Esophagus mucosa (tissue), 1 donor: ENCODE measurements around the gene TP53BP2. TPM values are rescaled to one million over a fixed set of nuclear protein-coding genes. Genes with fewer than 3 reads are reported as not detected.
A peak's percentile ranks its signal among the peaks of the same experiment; 100 is the strongest.
"Not testable (repeated sequence)": the region's sequence is repeated elsewhere in the genome, so short reads cannot be mapped to it uniquely, and the experiment has no call there.

Experiments used
- ATAC-seq: fragments of 200-7000 bp; cut with Tn5 transposase; one replicate; pipeline ENCODE4 v1.9.1; 2020
- total RNA-seq: library from RNA; stranded (reverse); gene quantifications from one replicate; pipeline ENCODE4 v1.2.4, GENCODE V29; 2023
- donor health status: DM: yes; HTN: yes; CAD: no.

TP53BP2 gene, protein sequence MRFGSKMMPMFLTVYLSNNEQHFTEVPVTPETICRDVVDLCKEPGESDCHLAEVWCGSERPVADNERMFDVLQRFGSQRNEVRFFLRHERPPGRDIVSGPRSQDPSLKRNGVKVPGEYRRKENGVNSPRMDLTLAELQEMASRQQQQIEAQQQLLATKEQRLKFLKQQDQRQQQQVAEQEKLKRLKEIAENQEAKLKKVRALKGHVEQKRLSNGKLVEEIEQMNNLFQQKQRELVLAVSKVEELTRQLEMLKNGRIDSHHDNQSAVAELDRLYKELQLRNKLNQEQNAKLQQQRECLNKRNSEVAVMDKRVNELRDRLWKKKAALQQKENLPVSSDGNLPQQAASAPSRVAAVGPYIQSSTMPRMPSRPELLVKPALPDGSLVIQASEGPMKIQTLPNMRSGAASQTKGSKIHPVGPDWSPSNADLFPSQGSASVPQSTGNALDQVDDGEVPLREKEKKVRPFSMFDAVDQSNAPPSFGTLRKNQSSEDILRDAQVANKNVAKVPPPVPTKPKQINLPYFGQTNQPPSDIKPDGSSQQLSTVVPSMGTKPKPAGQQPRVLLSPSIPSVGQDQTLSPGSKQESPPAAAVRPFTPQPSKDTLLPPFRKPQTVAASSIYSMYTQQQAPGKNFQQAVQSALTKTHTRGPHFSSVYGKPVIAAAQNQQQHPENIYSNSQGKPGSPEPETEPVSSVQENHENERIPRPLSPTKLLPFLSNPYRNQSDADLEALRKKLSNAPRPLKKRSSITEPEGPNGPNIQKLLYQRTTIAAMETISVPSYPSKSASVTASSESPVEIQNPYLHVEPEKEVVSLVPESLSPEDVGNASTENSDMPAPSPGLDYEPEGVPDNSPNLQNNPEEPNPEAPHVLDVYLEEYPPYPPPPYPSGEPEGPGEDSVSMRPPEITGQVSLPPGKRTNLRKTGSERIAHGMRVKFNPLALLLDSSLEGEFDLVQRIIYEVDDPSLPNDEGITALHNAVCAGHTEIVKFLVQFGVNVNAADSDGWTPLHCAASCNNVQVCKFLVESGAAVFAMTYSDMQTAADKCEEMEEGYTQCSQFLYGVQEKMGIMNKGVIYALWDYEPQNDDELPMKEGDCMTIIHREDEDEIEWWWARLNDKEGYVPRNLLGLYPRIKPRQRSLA
- total RNA-seq = 26.0 TPM

DNA sequence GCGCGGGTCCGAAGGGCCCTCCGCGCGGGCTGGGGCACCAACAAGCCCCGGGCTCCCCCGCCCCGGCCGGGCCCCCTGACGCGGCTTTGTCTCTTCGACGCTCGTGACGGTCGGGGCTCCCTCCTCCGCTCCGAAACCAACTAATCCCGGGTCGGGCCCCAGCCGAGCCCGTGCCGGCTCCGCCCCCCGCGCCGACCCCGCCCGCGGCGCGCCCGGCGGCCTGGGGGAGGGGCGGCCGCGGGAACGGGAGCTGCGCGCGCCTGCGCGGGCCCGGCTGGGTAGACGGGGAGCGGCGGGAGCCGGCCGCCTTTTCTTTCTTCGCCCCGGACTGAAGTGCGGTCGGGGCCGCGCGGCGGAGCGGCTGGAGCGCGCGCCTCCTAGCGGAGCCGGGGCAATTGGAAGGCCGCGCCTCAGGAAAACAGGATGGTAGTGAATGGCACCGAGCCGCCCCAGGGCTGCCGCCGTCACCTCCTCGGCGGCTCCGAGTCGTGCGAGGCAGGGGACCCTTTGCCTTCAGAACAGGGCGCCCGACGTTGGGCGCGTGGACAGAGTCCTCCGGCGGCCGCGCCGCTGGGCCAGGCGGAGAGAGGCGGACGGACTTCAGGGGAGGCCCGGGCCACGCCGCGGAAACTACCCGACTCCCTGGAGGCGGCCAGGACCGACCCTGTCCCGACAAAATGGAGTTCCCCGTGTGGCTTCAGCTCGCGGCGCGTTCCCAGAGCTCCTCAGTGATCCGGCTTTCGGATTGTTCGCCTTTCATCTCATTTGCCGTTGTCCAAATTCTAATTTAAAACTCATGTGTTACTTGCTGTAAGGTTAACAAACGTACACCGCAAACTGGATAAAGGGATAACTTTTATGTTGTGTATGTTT, at the start of gene TP53BP2:
TSS of gene TP53BP2 (minus strand) at position 138 of the 873 bp plus-strand sequence. CDS start 267 bp downstream, outside the sequence.
- ATAC-seq = peak; percentile 95

DNA sequence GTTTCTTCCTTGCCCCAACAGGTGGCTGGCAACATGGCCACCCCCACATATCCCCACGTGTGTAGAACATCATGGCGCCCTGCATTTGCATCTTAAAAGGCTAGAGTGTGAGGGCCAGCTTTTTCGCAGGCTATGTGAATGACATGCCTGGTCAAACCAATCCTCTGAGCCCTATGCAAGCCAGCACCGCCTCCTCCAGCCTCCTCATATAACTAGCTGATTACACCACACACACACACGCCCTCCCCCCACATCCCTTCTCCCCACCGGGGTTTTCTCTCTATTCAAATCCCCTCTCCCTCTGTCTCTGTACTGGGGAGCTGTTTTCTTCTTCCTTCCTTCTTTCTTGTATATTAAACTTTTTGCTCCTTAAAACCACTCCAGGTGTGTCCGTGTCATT, 44.7 kb upstream of the TP53BP2 start:
- not testable (repeated sequence) for ATAC-seq

DNA sequence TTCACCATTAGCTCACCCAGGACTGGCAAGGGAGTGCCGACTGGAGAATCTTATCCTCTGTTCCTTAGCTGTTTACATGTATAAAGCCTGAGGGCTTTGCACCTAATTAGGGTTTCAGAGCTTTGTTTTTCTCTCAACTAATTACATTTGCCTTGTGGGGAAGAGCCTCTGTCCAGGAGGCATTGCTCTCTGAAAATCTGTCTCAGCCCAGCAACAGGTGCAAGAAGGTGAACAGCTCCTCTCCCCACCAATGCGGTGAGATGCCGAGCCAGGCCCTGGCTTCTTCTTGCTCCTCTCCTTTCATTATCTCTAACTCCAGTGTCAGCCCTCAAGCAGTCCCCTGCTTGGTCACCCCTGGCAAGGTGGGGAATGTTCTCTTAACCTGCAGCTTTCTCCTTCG, 43.6 kb upstream of the TP53BP2 start:
- not testable (repeated sequence) for ATAC-seq

DNA sequence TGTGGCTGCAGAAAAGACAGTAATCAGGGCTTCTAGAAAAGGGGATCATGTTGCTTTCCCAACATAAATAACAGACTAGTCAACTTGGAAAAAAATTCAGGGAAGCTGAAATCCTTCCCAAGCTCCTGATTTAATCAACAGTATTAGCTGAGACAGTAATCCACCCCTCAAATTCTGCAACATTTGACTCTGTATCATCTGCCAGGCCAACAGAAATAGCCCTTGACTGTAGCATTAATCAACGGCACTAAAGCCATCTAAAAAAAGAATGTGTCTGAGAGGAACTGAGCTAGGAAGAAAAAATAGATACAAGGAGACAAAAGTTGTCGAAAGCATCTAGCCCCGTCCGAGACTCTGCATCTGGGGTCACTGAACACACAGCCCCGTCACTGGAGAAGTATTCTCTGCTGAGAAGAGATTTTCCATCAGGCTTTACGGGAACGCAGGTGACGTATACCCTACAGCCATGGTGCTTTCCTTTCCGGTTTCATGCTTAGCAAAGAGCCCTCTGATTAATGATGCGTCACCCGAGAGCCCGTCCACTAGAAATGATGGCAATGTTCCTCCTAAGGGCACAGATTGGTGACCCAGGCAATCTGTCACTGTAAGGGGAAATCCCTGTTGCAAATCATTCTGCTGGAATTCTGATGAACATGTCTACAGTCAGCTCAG, 42.1 kb upstream of the TP53BP2 start:
- ATAC-seq = peak; percentile 100

DNA sequence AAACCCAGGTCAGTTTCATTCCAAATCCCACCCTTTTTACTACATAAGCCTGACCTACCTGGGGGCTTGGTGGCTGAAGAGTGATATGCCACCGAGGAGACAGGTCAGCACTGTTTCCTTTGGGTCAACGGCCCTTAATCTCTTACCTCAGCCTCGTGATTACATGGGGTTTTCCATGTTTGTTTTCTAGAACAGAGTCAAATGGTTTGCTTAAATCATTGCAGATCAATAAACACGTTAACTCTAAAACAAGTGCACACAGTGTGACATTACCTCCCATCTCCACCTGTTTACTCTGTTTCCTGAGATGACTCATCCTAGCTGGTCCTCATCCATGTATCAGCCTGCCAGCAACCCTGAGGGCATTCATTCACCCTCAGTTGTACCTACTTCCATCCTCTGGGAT, 40.8 kb upstream of the TP53BP2 start:
- ATAC-seq = peak; percentile 69

DNA sequence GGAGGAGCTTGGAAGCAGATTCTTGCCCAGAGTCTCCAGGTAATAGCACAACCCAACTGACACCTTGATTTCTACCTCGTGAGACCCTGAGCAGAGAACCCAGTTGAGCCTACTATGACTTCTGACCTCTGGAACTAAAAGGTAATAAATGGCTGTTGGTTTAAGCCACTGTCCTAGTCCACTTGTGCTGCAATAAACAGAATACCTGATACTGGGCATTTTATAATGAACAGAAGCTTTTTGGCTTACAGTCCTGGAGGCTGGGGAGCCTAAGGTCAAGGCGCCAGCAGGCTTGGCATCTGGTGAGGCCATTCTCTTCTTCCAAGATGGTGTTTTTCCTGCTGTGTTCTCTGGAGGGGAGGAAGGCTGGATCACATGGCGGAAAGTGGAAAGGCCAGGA, 39.9 kb upstream of the TP53BP2 start:
- no peak for ATAC-seq

DNA sequence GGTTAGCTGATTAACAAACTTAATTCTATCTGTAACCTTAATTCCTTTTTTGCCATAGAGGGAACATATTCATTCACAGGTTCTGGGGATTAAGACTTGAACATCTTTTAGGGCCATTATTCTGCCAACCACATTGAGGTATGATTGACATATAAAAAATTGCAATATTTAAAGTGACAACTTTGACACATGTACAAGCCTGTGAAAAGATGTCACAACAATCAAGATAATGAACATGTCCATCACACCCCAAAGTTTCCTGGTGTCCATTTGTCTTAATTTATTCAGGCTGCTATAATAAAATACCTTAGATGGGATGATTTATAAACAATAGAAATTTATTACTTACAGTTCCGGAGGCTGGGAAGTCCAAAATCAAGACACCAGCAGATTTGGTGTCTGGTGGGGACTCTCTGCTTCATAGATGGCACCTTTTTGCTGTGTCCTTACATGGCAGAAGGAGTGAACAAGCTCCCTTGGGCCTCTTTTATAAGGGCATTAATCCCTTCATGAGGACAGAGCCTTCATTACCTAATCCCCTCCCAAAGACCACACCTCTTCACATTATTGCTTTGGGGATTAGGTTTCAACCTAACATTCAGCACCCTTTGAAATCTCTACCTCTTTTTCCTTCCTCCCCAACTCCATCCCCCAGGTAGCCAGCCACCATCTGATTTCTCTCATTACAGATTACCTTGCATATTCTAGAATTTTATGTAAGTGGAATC, 33.0 kb upstream of the TP53BP2 start:
- ATAC-seq = no peak

DNA sequence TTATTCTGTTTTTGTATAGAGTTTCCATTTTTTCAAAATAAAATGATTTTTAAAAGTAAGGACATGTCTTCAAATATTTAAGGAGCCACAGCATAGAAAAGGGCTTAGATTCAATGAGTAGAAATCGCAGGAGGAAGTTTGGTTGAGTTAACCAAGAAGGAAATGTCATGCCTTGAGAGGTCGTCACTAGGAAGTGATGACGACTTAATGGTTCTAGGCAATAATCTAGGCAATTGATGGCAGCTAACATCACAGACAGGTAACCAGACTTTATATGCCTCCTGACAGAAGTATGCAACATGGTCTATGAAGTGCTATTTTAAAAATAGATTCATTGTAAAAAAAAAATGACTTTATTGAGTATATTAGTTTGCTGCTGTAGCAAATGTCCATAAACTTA, 32.1 kb upstream of the TP53BP2 start:
- no peak for ATAC-seq

DNA sequence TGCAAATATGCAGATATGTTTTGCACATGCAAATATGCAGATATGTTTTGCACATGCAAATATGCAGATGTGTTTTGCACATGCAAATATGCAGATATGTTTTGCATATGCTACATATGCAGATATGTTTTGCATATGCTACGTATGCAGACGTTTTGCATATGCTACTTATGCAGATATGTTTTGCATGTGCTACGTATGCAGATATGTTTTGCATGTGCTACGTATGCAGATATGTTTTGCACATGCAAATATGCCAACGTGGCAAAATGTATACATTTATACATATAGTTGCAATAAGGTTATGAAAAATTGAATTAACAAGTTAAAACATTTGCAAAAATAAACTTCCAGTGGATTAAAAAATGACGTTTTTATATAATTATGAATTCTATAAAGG, 30.8 kb upstream of the TP53BP2 start:
- ATAC-seq = no peak

DNA sequence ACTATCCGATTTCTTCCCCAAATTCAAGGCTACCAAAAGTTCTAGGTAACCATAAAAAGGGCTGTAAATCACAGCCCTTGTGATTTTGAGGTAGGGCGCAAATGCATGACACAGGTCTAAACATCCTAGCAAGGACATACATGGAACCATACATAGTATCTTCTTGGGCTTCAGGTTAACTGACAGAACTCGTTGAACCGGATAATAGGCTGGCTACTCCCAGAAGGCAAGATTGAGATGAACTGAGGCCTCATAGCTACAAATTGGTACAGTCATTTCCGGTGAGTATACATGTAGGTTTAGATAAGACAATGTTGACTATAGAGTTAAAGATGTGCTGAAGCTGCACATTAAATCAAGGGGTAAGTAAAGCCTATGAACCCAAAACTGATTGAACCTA, 27.3 kb upstream of the TP53BP2 start:
- peak; percentile 90 for ATAC-seq

DNA sequence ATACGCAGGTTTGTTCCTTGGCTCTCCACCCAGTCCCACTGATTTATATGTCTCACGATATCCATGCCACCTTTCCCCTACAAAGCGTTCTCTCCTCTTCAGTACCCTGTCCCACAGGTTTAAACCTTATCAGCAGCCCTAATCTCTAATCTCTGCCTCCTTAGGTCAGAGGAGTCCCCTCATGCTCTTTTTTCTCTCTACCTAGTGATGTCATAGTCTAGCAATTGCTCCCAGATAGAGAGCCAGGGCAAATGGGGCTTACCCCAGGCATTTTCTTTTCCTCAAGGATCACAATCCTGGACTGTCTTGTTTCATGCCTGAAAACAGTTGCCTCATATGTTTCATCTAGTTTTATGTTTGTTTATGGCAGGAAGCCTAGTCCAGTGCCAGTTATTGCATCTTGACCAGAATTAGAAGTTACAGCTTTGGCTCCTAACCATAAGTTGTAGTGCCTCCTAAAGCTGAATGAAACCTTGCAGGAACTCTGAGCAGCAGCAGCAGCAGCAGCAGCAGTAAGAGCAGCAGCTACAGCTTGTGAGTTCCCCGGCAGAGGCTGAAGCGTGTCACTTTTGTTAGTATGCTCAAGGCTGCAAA, 26.7 kb upstream of the TP53BP2 start:
- ATAC-seq = no peak

DNA sequence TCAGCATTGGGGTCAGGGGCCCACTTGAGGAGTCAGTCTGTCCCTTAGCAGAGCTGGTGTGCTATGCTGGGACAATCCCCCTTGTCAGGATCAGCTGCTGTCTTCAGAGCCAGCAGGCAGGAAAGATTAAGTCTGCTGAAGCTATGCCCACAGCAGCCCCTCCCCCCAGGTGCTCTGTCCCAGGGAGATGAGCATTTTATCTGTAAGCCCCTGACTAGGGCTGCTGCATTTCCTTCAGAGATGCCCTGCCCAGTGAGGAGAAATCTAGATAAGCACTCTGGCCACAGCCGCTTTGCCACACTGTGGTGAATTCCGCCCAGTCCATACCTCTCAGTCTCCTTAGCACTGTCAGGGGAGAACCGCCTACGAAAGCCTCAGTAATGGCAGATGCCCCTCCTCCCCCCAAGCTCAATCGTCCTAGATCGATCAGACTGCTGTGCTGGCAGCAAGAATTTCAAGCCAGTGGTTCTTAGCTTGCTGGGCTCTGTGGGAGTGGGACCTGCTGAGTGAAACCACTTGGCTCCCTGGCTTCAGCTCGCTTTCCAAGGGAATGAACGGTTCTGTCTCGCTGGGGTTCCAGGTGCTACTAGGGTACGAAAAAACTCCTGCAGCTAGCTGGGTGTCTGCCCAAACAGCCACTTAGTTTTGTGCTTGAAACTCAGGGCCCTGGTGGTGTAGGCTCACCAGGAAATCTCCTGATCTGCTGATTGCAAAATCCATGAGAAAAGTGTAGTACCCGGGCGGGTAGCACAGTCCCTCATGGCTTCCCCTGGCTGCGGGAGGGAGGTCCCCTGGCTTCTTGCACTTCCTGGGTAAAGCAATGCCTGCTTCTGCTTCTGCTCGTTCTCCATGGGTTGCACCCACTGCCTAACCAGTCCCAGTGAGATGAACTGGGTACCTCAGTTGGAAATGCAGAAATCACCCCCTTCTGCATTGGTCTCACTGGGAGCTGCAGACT, 25.1 kb upstream of the TP53BP2 start:
- ATAC-seq = no peak

DNA sequence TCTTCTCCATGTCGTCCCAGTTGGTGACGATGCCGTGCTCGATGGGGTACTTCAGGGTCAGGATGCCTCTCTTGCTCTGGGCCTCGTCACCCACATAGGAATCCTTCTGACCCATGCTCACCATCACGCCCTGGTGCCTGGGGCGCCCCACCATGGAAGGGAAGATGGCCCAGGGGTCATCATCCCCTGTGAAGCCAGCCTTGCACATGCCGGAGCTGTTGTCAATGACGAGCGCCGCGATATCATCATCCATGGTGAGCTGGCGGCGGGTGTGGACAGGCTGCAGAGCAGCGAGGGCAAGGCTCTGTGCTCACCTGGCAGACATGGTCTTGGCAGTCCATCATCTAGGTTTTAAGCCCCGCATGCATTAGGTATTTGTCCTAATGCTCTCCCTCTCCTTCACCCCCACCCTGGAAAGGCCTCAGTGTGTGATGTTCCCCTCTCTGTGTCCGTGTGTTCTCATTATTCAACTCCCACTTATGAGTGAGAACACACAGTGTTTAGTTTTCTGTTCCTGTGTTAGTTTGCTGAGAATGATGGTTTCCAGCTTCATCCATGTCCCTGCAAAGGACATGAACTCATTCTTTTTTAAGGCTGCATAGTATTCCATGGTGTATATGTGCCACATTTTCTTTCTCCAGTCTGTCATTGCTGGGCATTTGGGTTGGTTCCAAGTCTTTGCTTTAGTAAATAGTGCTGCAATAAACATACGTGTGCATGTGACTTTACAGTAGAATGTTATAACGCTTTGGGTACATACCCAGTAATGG, 19.0 kb upstream of the TP53BP2 start:
- ATAC-seq = not testable (repeated sequence)

DNA sequence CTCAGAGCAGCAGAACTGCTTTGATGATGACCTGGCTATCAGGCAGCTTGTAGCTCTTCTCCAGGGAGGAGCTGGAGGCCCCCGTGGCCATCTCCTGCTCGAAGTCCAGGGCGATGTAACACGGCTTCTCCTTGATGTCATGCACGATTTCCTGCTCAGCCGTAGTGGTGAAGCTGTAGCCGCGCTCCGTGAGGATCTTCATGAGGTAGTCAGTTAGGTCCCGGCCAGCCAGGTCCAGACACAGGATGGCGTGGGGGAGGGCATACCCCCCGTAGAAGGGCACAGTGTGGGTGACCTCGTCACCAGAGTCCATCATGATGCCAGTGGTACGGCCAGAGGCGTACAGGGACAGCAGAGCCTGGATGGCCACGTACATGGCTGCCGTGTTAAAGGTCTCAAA, 18.3 kb upstream of the TP53BP2 start:
- ATAC-seq = no peak

DNA sequence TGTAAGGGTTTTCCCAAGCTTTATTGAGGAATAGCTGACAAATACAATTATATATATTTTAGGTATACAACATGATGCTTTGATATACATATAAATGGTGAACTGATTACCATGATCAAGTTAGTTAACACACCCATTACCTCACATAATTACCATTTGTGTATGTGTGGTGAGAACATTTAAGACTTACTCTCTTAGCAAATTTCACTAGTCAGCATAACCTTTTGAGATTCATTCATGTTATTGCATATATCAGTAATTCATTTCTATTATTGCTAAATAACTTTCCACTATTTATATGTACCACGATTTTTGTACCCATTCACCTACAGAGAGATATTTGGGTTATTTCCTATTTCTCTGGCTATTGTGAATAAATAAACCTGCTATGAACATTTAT, 16.2 kb upstream of the TP53BP2 start:
- ATAC-seq = no peak

DNA sequence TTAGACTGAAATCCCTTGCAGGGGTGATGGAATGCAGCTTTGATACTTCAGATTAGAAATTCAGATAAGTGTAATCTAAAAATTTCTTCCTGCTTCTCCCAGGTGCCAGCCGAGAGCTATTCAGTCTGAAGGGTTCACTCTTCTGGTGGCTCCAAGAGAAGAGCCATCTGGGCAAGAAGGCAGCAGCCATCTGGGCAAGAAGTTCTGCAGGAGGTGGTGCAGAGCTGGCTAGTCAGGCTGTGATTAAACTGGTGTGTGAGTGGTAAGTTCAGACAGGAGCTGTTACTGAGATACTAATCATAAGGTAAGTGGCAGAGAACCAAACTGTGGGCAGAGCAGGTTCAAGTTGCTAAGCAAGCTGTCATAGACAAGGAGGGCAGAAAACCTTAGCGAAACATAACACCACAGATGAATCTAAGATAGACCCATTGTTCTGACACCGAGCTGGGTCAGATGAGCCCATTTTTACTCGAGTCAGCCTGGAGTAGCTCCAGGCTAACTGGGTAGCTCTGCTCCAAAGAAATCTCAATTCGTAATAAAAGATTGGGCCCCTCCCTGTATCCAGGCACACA, 14.4 kb upstream of the TP53BP2 start:
- peak; percentile 59 for ATAC-seq

DNA sequence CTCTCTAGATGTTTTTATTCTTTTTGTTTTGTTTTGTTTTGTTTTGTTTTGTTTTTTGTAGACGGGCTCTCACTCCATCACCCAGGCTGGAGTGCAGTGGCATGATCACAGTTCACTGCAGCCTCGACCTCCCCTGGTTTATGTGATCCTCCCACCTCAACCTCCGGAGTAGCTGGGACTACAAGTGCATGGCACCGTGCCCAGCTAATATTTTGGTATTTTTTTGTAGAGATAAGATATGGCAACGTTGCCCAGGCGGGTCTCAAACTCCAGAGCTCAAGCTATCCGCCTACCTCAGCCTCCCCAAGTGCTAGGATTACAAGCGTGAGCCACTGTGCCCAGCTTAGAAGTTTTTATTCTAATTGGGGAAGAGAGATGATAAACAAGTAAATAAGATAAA, 13.3 kb upstream of the TP53BP2 start:
- ATAC-seq = no peak

DNA sequence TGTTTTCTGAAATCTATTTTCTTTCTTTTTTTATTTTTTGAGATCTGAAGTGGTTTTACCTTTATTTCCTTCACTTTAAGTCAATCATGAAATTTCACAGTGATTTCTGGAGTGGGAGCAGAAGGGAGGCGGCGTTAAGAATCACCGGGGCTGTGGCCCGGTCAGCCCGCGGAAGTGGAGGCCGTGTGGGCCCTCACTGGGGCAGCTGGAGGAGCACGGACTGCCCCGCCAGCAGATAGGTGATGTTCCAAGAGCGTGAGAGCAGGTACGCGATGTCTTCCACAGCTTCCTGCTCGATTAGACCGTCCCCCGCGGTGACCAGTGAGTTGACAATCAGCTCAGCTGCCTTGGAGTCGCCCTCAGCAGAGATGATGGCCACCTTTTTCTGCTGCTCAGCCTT, 10.6 kb upstream of the TP53BP2 start:
- ATAC-seq = no peak
